BJ (cell line): Measurements from ENCODE around the gene LIN7B. TPM values are rescaled to one million over a fixed set of nuclear protein-coding genes. Genes with fewer than 3 reads are reported as not detected.

Experiments
- CTCF ChIA-PET: fragments of 350-600 bp; formaldehyde crosslinking; extraction: SDS; loops from one replicate; lab custom pipeline; 2021; ENCODE audit warnings: antibody characterized with exemption, inconsistent platforms; lab: Yijun Ruan, JAX
- POLR2A ChIA-PET: fragments of 300-600 bp; sonication (Branson Sonifier 250); formaldehyde crosslinking; extraction: SDS; loops from one replicate; lab custom pipeline; 2021; ENCODE audit warnings: antibody characterized with exemption; lab: Charles Lee
- DNase-seq: peaks from one replicate; pipeline ENCODE4 v3.0.0-alpha.2; 2011; ENCODE audit warnings: low read depth
- H3K27me3 ChIP-seq: 2 replicates; pipeline ENCODE4 v1.6.0; 2011; ENCODE audit warnings: low read length; ENCODE audit not compliant: control insufficient read depth, insufficient read depth
- H3K36me3 ChIP-seq: 2 replicates; pipeline ENCODE4 v1.5.1; 2011; ENCODE audit warnings: low read length; ENCODE audit not compliant: control insufficient read depth, insufficient read depth
- H3K4me3 ChIP-seq: 2 replicates; pipeline ENCODE4 v1.5.1; 2011; ENCODE audit warnings: low read depth, mild to moderate bottlenecking, control low read depth, low read length
- CTCF ChIP-seq: IDR thresholded peaks from 2 replicates; pipeline ENCODE4 v1.5.1; 2011; ENCODE audit warnings: low read depth, mild to moderate bottlenecking, control low read depth, inconsistent platforms, low read length, moderate library complexity; ENCODE audit not compliant: insufficient read depth
- polyA plus RNA-seq: library from polyadenylated mRNA; depleted of rRNA; stranded (reverse); fragments of >200 nt; gene quantifications from 2 replicates; pipeline ENCODE4 v1.2.3, GENCODE V29; 2011

The LIN7B gene
- polyA plus RNA-seq, 1 experiment, result 9.4 TPM

- POLR2A ChIA-PET, result interaction anchor here (0.7 kb wide), 1 partner anchor 239 kb away, joined by 5 read pairs; the partner anchor contains the start of gene SLC6A16
- TF ChIP-seq CTCF, result no peak
- Histone ChIP-seq H3K4me3 (peak overlapping the region; percentile 85), H3K27me3 (no peaks in the 10 kb centered on the region), H3K36me3 (peaks cover 17% of the 10 kb centered on the region)
- CTCF ChIA-PET, result interaction anchor here (2.6 to 3.1 kb wide), 2 partner anchors 11 to 21 kb away, joined by 11 to 15 read pairs; no protein-coding TSS in a partner anchor
- DNase-seq, result no peak
Measured at GRCh38 chr19:49086296-49086695, 27.9 kb upstream of the LIN7B start.

GRCh38 chr19:49091391-49092038, 22.7 kb upstream of the LIN7B start:
- TF ChIP-seq CTCF, result no peak
- no peak for DNase-seq
- Histone ChIP-seq H3K36me3 (peaks cover 38% of the 10 kb centered on the region), H3K27me3 (no peaks in the 10 kb centered on the region), H3K4me3 (no peak overlapping the region)
- POLR2A ChIA-PET, result no interaction called here
- CTCF ChIA-PET, result no interaction called here

- no peaks in the 10 kb centered on the region for H3K27me3 ChIP-seq
- TF ChIP-seq CTCF, result no peak
- ChIA-PET POLR2A (no interaction called here), CTCF (interaction anchor here (0.7 to 1.2 kb wide), 2 partner anchors 18 to 116 kb away, joined by 3 to 4 read pairs; no protein-coding TSS in a partner anchor)
- H3K4me3 ChIP-seq, result no peak overlapping the region
- no peak for DNase-seq
- H3K36me3 ChIP-seq, result peaks cover 38% of the 10 kb centered on the region
Measured at GRCh38 chr19:49092686-49093085, 21.5 kb upstream of the LIN7B start.

GRCh38 chr19:49094505-49095482, 19.4 kb upstream of the LIN7B start:
- Histone ChIP-seq H3K36me3 (peaks cover 46% of the 10 kb centered on the region), H3K27me3 (no peaks in the 10 kb centered on the region), H3K4me3 (no peak overlapping the region)
- TF ChIP-seq CTCF, result no peak
- no peak for DNase-seq
- ChIA-PET CTCF (interaction anchor here (0.8 to 3.2 kb wide), 7 partner anchors 11 to 114 kb away, joined by 3 to 21 read pairs (median 5); partner anchors contain the start of genes GYS1 and RUVBL2), POLR2A (no interaction called here)
